ENCODE measurements around the gene CERK. TPM values are rescaled to one million over a fixed set of nuclear protein-coding genes. Genes with fewer than 3 reads are reported as not detected.
"Not testable (repeated sequence)": the region's sequence is repeated elsewhere in the genome, so short reads cannot be mapped to it uniquely, and the experiment has no call there.

Gene CERK
- total RNA-seq, 1 experiment from 2014 or later: 30.9 TPM

DNA sequence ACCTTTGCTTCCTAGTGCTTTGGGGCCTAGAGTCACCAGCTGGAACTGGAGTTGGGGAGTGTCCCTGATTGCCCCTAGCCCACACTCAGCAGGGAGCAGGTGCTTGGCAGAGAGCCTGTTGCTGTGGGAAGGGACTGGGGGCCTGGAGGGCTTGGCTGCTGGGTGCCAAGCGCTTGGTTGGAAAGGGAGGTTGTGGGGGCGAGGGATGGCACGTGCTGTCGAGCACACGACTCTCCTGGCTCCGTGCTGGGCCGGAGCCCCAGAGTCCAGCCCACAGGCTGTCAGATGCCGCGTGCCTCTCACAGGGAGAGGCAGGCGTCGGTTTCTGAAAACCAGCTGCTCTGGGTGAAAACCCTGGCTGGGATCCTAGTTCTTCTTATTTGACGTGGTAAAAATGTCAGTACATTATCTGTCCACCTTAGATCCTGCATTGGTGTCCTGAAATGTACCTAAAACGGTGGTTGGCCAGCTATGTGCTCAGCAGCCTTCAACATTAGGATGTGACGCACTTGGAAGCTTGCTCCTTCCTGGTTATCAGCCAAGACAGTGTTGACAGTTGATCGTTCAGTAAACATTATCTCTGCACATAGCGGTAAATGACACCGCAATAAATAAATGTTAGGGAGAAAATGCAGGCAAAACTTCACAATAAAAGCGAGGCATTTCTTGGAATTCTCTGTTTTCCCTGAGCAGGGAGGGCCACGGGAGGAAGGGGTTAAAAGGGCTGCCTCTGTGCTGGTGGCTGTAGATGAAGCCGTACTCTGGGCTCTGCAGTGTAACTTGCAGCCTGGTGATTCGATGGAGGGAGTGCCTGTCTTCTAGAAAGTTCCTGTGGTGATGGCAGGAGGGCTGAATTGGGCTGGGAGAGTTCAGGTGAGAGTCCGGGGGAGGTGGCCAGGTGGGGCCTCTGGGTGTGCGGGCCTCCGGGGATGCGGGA lies 88.6 kb downstream of the CERK start:
- in situ Hi-C loops (cut with HindIII; ENCODE audit: low pct_unique_long_range_greater_than_20kb, low sequenced_read_pairs): no loop called here
- no peaks in the 10 kb centered on the region for H3K27me3 ChIP-seq (ENCODE audit: control insufficient read depth, insufficient read depth, low read length)

DNA sequence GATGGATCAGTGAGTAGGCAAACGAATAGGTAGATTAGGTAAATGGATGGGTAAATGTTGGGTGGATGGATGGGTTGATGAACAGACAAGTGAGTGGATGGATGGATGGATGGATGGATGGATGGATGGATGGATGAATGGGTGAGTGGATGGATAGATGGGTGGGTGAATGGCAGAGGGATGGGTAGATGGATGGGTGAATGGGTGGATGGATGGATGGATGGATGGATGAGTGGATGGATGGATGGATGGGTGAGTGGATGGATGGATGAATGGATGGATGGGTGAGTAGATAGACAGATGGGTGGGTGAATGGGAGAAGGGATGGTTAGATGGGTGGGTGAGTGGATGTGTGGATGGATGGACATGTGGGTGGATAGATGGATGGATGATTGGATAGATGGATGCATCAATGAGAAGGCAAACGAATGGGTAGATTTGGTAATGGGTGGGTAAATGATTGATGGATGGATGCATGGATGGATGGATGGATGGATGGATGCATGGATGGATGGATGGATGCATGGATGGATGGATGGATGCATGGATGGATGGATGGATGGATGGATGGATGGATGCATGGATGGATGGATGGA lies 89.7 kb downstream of the CERK start:
- intact Hi-C loops (cut with micrococcal nuclease; ENCODE audit: unreplicated experiment); POLR2A ChIA-PET; H3K27ac ChIP-seq (ENCODE audit: low read length); CTCF ChIA-PET; H3K4me3 ChIP-seq (ENCODE audit: low read depth in 2 of 2, low read length in 2 of 2); in situ Hi-C loops (cut with HindIII; ENCODE audit: low pct_unique_long_range_greater_than_20kb, low sequenced_read_pairs); H3K36me3 ChIP-seq (ENCODE audit: control insufficient read depth, insufficient read depth, low read length); ATAC-seq; H3K4me1 ChIP-seq (ENCODE audit: control insufficient read depth, insufficient read depth, low read length); DNase-seq (ENCODE audit: low read depth, low spot score); BruUV-seq (replicated peaks); H3K27me3 ChIP-seq (ENCODE audit: control insufficient read depth, insufficient read depth, low read length); H3K9me3 ChIP-seq (ENCODE audit: control insufficient read depth, insufficient read depth, low read depth, low read length): not testable (repeated sequence)

More for the DNA sequence above, 88.6 kb downstream of the CERK start:
- TF ChIP-seq CTCF (IDR thresholded peaks at IDR 0.05) (no peak), SIN3A (IDR thresholded peaks at IDR 0.05; ENCODE audit: borderline replicate concordance, insufficient read depth, low read depth, low read length) (no peak), TCF7L2 (IDR thresholded peaks at IDR 0.05; ENCODE audit: low read depth, low read length) (no peak), POLR2AphosphoS5 (IDR thresholded peaks at IDR 0.05; ENCODE audit: low read depth, low read length) (no peak)
- TF ChIP-seq, protein P1, sequence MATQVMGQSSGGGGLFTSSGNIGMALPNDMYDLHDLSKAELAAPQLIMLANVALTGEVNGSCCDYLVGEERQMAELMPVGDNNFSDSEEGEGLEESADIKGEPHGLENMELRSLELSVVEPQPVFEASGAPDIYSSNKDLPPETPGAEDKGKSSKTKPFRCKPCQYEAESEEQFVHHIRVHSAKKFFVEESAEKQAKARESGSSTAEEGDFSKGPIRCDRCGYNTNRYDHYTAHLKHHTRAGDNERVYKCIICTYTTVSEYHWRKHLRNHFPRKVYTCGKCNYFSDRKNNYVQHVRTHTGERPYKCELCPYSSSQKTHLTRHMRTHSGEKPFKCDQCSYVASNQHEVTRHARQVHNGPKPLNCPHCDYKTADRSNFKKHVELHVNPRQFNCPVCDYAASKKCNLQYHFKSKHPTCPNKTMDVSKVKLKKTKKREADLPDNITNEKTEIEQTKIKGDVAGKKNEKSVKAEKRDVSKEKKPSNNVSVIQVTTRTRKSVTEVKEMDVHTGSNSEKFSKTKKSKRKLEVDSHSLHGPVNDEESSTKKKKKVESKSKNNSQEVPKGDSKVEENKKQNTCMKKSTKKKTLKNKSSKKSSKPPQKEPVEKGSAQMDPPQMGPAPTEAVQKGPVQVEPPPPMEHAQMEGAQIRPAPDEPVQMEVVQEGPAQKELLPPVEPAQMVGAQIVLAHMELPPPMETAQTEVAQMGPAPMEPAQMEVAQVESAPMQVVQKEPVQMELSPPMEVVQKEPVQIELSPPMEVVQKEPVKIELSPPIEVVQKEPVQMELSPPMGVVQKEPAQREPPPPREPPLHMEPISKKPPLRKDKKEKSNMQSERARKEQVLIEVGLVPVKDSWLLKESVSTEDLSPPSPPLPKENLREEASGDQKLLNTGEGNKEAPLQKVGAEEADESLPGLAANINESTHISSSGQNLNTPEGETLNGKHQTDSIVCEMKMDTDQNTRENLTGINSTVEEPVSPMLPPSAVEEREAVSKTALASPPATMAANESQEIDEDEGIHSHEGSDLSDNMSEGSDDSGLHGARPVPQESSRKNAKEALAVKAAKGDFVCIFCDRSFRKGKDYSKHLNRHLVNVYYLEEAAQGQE (IDR thresholded peaks at IDR 0.05; ENCODE audit: insufficient read depth in 1 of 2, low read depth in 2 of 2, low read length in 1 of 2): no peak
- ChIA-PET CTCF (no interaction called here), POLR2A (no interaction called here)
- H3K9me3 ChIP-seq (ENCODE audit: control insufficient read depth, insufficient read depth, low read depth, low read length): no peaks in the 10 kb centered on the region
- no peak overlapping the region for H3K27ac ChIP-seq (ENCODE audit: low read length)
- DNase-seq (ENCODE audit: low read depth, low spot score) (no peak), ATAC-seq (no peak)
- intact Hi-C loops (cut with micrococcal nuclease; ENCODE audit: unreplicated experiment): no loop called here
- H3K36me3 ChIP-seq (ENCODE audit: control insufficient read depth, insufficient read depth, low read length): no peaks in the 10 kb centered on the region
- BruUV-seq (replicated peaks): no TSS peak
- no peaks in the 10 kb centered on the region; the same call in none of the 2 replicates for H3K4me1 ChIP-seq (ENCODE audit: control insufficient read depth, insufficient read depth, low read length)
- H3K4me3 ChIP-seq (ENCODE audit: low read depth in 2 of 2, low read length in 2 of 2): no peak overlapping the region
